ENCODE measurements around the gene LIN37. TPM values are rescaled to one million over a fixed set of nuclear protein-coding genes. Genes with fewer than 3 reads are reported as not detected.

LIN37 gene
- total RNA-seq, 2 experiments from 2014 or later: 10.5 to 12.4 TPM

Other genes with a start within 250 kb of the LIN37 start
- not detected for gene DMKN, start 234.9 kb upstream of the LIN37 start, total RNA-seq
- not detected for gene SBSN, start 220.3 kb upstream of the LIN37 start, total RNA-seq
- gene GAPDHS, start 215.1 kb upstream of the LIN37 start, total RNA-seq: not detected
- gene TMEM147, start 202.9 kb upstream of the LIN37 start, total RNA-seq: 10 to 100 TPM; 53.3 to 54.1 TPM
- not detected for gene ATP4A, start 184.9 kb upstream of the LIN37 start, total RNA-seq
- not detected for gene PMIS2, start 162.4 kb upstream of the LIN37 start, total RNA-seq
- 10 to 100 TPM; 53.3 to 62.3 TPM for gene HAUS5, start 135.8 kb upstream of the LIN37 start, total RNA-seq
- 100 to 1,000 TPM; 118 to 119 TPM for gene RBM42, start 119.5 kb upstream of the LIN37 start, total RNA-seq
- 1 to 10 TPM in 1 of 2 experiments, under 1 TPM in 1; 0.68 to 1.6 TPM for gene ETV2, start 106.8 kb upstream of the LIN37 start, total RNA-seq
- 100 to 1,000 TPM; 471 to 518 TPM for gene COX6B1, start 100.3 kb upstream of the LIN37 start, total RNA-seq
- gene UPK1A, start 82.1 kb upstream of the LIN37 start, total RNA-seq: under 1 TPM; 0.63 to 0.82 TPM
- 10 to 100 TPM; 37.4 to 41.4 TPM for gene ZBTB32, start 44.0 kb upstream of the LIN37 start, total RNA-seq
- 10 to 100 TPM; 58.0 to 64.3 TPM for gene KMT2B, start 30.6 kb upstream of the LIN37 start, total RNA-seq
- gene IGFLR1, start 6.1 kb upstream of the LIN37 start, total RNA-seq: 10 to 100 TPM; 29.9 to 37.1 TPM
- gene U2AF1L4, start 3.2 kb upstream of the LIN37 start, total RNA-seq: 10 to 100 TPM; 23.3 to 24.0 TPM
- gene PSENEN, start 2.9 kb upstream of the LIN37 start, total RNA-seq: 10 to 100 TPM; 44.1 to 48.2 TPM
- under 1 TPM in 1 of 2 experiments, not detected in 1; 0.65 TPM for gene HSPB6, start 8.5 kb downstream of the LIN37 start, total RNA-seq
- 10 to 100 TPM; 48.0 to 54.6 TPM for gene PROSER3, start 9.6 kb downstream of the LIN37 start, total RNA-seq
- 10 to 100 TPM; 66.6 to 71.0 TPM for gene ARHGAP33, start 27.0 kb downstream of the LIN37 start, total RNA-seq
- gene PRODH2, start 64.3 kb downstream of the LIN37 start, total RNA-seq: not detected
- not detected for gene NPHS1, start 103.9 kb downstream of the LIN37 start, total RNA-seq
- 1 to 10 TPM; 1.9 to 2.2 TPM for gene KIRREL2, start 108.3 kb downstream of the LIN37 start, total RNA-seq
- gene APLP1, start 120.0 kb downstream of the LIN37 start, total RNA-seq: 1 to 10 TPM in 1 of 2 experiments, under 1 TPM in 1; 0.87 to 1.4 TPM
- 10 to 100 TPM; 39.0 to 40.7 TPM for gene NFKBID, start 152.0 kb downstream of the LIN37 start, total RNA-seq
- gene HCST, start 154.0 kb downstream of the LIN37 start, total RNA-seq: 100 to 1,000 TPM; 196 to 216 TPM
- gene TYROBP, start 159.7 kb downstream of the LIN37 start, total RNA-seq: under 1 TPM; 0.52 to 0.71 TPM
- gene LRFN3, start 187.8 kb downstream of the LIN37 start, total RNA-seq: 10 to 100 TPM in 1 of 2 experiments, 1 to 10 TPM in 1; 9.8 to 10.3 TPM
- gene SDHAF1, start 246.6 kb downstream of the LIN37 start, total RNA-seq: 10 to 100 TPM; 20.1 to 21.4 TPM